NCI-H1417 (cell line): Measurements from ENCODE around the gene JAG2.
"Not testable (repeated sequence)": the region's sequence is repeated elsewhere in the genome, so short reads cannot be mapped to it uniquely, and the experiment has no call there.

Source experiments
- DNase-seq, 3 experiments: peaks; one replicate each; lab custom pipeline; 2025; lab: John Stamatoyannopoulos, UW

The JAG2 gene

GRCh38 chr14:105117710-105118385 is 50.7 kb downstream of the JAG2 start:
- DNase-seq: no peak

GRCh38 chr14:105117257-105117646 is 51.3 kb downstream of the JAG2 start:
- no peak for DNase-seq

- DNase-seq: peak in 1 of 3 experiments; percentile 14
Observed at GRCh38 chr14:105116451-105117256, 51.9 kb downstream of the JAG2 start.

GRCh38 chr14:105109243-105109642 is 59.3 kb downstream of the JAG2 start:
- DNase-seq: not testable (repeated sequence)

- DNase-seq: no peak
Observed at GRCh38 chr14:105108516-105108864, 60.1 kb downstream of the JAG2 start.

GRCh38 chr14:105107781-105108515 is 60.6 kb downstream of the JAG2 start:
- DNase-seq: peak in 1 of 3 experiments; percentile 67

GRCh38 chr14:105107351-105107750 is 61.2 kb downstream of the JAG2 start:
- DNase-seq: no peak

- no peak for DNase-seq
Observed at GRCh38 chr14:105105158-105105557, 63.4 kb downstream of the JAG2 start.

GRCh38 chr14:105102893-105103292 is 65.7 kb downstream of the JAG2 start:
- no peak for DNase-seq

GRCh38 chr14:105102361-105102870 is 66.2 kb downstream of the JAG2 start:
- no peak for DNase-seq

GRCh38 chr14:105100910-105101309 is 67.7 kb downstream of the JAG2 start:
- no peak for DNase-seq

GRCh38 chr14:105099778-105100177 is 68.8 kb downstream of the JAG2 start:
- no peak for DNase-seq

- DNase-seq: no peak
Observed at GRCh38 chr14:105098316-105098715, 70.3 kb downstream of the JAG2 start.

- DNase-seq: no peak
Observed at GRCh38 chr14:105097794-105098127, 70.8 kb downstream of the JAG2 start.

GRCh38 chr14:105096206-105096875 is 72.2 kb downstream of the JAG2 start:
- no peak for DNase-seq

GRCh38 chr14:105095236-105095805 is 73.3 kb downstream of the JAG2 start:
- no peak for DNase-seq

- no peak for DNase-seq
Observed at GRCh38 chr14:105094193-105094907, 74.2 kb downstream of the JAG2 start.

GRCh38 chr14:105093431-105094192 is 75.0 kb downstream of the JAG2 start:
- DNase-seq: peak in 2 of 3 experiments; percentile 65 to 75

GRCh38 chr14:105093038-105093430 is 75.5 kb downstream of the JAG2 start:
- peak in 2 of 3 experiments; percentile 45 to 49 for DNase-seq
